Right atrium auricular region (tissue), 2 donors: ENCODE results near the gene MAP1B. TPM values are rescaled to one million over a fixed set of nuclear protein-coding genes. Genes with fewer than 3 reads are reported as not detected.

ENCODE experiments used
- DNase-seq: peaks from one replicate; pipeline ENCODE4 v3.0.0-alpha.2; 2019; ENCODE audit warnings: low spot score
- H3K27ac ChIP-seq, 2 donors: fragments of 200-600 bp; sonication (generic); 1 replicate in 1 of 2; 2 replicates in 1 of 2; pipeline ENCODE4 v1.5.1; 2016 to 2019
- H3K27me3 ChIP-seq, 2 donors: fragments of 200-600 bp; sonication (generic); one replicate each; pipeline versions ENCODE4 v1.5.1 to v1.6.0; 2017 to 2019
- H3K36me3 ChIP-seq: fragments of 200-600 bp; sonication (generic); one replicate; pipeline ENCODE4 v1.5.1; 2016
- H3K4me1 ChIP-seq, 2 donors: fragments of 200-600 bp; sonication (generic); one replicate each; pipeline versions ENCODE4 v1.5.1 to v1.6.0; 2017 to 2019
- H3K4me3 ChIP-seq, 2 donors: fragments of 200-600 bp; sonication (generic); 1 replicate in 1 of 2; 2 replicates in 1 of 2; pipeline ENCODE4 v1.5.1; 2017 to 2019; ENCODE audit warnings: mild to moderate bottlenecking in 1 of 2, moderate library complexity in 1 of 2
- H3K9me3 ChIP-seq, 2 donors: fragments of 200-600 bp; sonication (generic); one replicate each; pipeline ENCODE4 v1.5.1; 2019
- CTCF ChIP-seq, 2 donors: fragments of 200-600 bp; sonication (generic); IDR thresholded peaks; one replicate each; pipeline ENCODE4 v1.5.1; 2019; ENCODE audit warnings: antibody characterized with exemption in 2 of 2
- total RNA-seq, 2 donors: library from RNA; depleted of rRNA; stranded (reverse); fragments of >200 nt; gene quantifications; one replicate each; pipeline ENCODE4 v1.1.0, GENCODE V29; 2016

The MAP1B gene
- total RNA-seq, 2 donors from 2014 or later, result 203 to 558 TPM

- H3K36me3 ChIP-seq, result no peaks in the 10 kb centered on the region
- no peak overlapping the region for H3K27ac ChIP-seq
- peaks cover 0 to 72% of the 10 kb centered on the region in 2 donors for H3K4me1 ChIP-seq
- H3K4me3 ChIP-seq, result no peak overlapping the region
- DNase-seq, result no peak
- no peaks in the 10 kb centered on the region for H3K9me3 ChIP-seq
- peak in 1 of 2 donors; percentile 64 for TF ChIP-seq CTCF (IDR thresholded peaks at IDR 0.05)
- no peaks in the 10 kb centered on the region for H3K27me3 ChIP-seq
Observed at GRCh38 chr5:72137826-72138409, 30.6 kb downstream of the MAP1B start.

DNA sequence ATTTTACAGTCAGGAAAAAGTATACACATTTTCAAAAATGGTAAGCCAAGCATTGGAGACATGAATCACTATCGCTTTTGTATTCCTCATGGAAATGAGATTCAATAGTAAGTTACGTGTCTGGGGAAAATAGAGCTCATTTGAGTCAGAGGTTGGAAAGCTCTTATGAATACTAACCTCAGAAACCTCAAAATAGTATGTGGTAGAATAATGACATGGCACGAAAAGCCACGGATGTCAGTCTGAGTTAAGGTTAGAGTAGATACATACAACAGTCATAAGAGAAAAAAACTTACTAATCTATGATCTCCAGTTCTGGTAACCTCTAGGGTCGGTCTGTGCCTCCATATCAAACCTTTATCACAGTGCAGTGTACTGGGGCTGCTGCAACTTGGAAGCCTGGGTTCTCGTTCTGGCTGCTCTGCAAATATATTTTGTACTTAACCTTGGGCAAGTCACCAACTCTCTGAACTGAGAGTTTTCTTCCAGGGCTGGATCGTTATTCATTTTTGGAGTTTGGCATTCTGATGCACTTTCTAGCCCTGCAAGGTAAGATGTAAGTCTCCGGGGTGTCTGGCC is 31.8 kb downstream of the MAP1B start:
- Histone ChIP-seq H3K4me3 (no peak overlapping the region), H3K27me3 (no peaks in the 10 kb centered on the region), H3K4me1 (peaks cover 0 to 75% of the 10 kb centered on the region in 2 donors), H3K9me3 (no peaks in the 10 kb centered on the region), H3K27ac (peak overlapping the region; percentile 32 to 67), H3K36me3 (no peaks in the 10 kb centered on the region)
- TF ChIP-seq CTCF (IDR thresholded peaks at IDR 0.05), result no peak
- no peak for DNase-seq

- Histone ChIP-seq H3K4me1 (peaks cover 0 to 75% of the 10 kb centered on the region in 2 donors), H3K27me3 (no peaks in the 10 kb centered on the region), H3K27ac (peak overlapping the region; percentile 63 to 69), H3K4me3 (no peak overlapping the region), H3K36me3 (no peaks in the 10 kb centered on the region), H3K9me3 (no peaks in the 10 kb centered on the region)
- no peak for DNase-seq
- no peak for TF ChIP-seq CTCF (IDR thresholded peaks at IDR 0.05)
Observed at GRCh38 chr5:72140711-72141110, 33.4 kb downstream of the MAP1B start.

DNA sequence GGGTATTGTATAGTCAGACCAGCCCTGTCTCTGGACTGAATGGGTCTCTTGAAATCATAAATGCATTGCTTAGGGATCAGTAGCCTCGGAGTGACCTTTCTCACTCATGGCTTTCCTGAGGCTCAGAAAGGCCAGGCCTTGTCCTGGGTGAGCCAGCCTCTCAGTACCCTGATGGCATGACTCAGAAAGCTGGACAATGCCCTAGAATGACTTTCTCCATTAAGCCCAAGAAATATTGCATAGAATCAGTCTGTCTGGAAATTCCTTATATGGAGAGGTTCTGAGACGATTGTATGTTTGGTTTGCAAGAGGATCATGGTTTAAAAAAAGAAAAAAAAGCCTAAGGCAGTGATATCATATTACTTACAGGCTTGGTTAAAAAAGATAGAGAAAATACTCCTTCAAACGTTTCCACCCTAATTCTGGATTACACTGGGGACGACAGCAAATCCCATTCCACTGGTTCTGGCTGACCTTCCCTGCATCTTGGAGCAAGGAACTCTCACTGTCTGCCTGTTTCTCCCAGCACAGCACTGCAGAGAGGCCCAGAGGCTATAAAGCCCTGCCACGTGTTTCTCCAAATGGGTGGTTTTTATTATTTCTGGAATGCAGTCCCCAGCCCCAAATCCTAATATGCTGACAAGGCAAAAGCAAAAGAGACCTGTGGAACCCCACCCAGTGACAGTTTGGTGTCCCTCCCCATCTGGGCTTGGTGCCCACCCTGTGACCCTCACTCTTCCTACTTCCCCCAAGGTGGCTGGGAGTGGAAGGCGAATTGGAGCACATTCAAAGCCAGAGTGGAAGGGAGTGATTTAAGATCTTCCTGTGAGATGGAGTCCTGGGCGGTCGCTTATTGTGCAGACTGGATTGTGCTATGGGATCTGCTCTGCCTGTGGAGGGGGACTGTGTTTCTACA is 34.4 kb downstream of the MAP1B start:
- Histone ChIP-seq H3K4me3 (no peak overlapping the region), H3K4me1 (peaks cover 0 to 78% of the 10 kb centered on the region in 2 donors), H3K36me3 (no peaks in the 10 kb centered on the region), H3K9me3 (no peaks in the 10 kb centered on the region), H3K27ac (peak overlapping the region; percentile 63 to 69), H3K27me3 (no peaks in the 10 kb centered on the region)
- no peak for DNase-seq
- TF ChIP-seq CTCF (IDR thresholded peaks at IDR 0.05), result no peak

DNA sequence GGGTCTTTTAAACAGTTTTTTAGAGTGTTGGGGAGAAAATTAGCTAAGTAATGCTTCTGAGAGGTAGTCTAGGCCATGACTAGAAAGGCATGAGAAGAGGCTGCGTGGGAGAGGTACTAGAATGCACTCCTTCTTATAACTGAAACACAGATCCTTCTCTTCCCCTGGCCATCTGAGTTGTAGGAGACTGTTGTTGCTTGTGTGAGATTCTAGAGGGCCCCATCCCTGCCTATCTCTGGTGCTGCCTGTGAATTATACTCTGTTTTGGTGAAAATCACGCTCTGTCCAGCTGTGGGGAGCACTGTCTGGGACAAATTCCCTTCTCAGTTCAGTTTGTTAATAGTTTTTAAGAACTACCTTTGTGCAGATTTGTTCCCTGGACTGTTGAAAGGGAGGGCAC is 37.5 kb downstream of the MAP1B start:
- Histone ChIP-seq H3K9me3 (no peaks in the 10 kb centered on the region), H3K4me3 (no peak overlapping the region), H3K4me1 (peaks cover 0 to 76% of the 10 kb centered on the region in 2 donors), H3K27me3 (no peaks in the 10 kb centered on the region), H3K27ac (peak overlapping the region; percentile 31 to 44), H3K36me3 (peaks cover 11% of the 10 kb centered on the region)
- no peak for DNase-seq
- TF ChIP-seq CTCF (IDR thresholded peaks at IDR 0.05), result no peak
